CD14-positive monocyte (primary cell): ENCODE measurements around the gene CROCC. TPM values are rescaled to one million over a fixed set of nuclear protein-coding genes. Genes with fewer than 3 reads are reported as not detected.
"Not testable (repeated sequence)": the region's sequence is repeated elsewhere in the genome, so short reads cannot be mapped to it uniquely, and the experiment has no call there.

Experiments
- DNase-seq, 3 donors: peaks; one replicate each; pipeline ENCODE4 v3.0.0-alpha.2; 2011 to 2022
- H2AFZ ChIP-seq: 2 replicates; pipeline ENCODE4 v1.6.0; 2012; ENCODE audit warnings: mild to moderate bottlenecking, low read depth, low read length, inconsistent platforms; ENCODE audit not compliant: insufficient read depth, poor library complexity, severe bottlenecking
- H3K27ac ChIP-seq, 2 donors: 1 replicate in 1 of 2; 2 replicates in 1 of 2; pipeline ENCODE4 v1.5.1; 2012 to 2013; ENCODE audit warnings: low read length in 2 of 2, control low read depth in 1 of 2, inconsistent platforms in 1 of 2, low read depth in 1 of 2, mild to moderate bottlenecking in 1 of 2
- H3K27me3 ChIP-seq, 2 donors: one replicate each; pipeline versions ENCODE4 v1.6.0 to v1.6.1; 2011 to 2013; ENCODE audit warnings: low read length in 2 of 2; ENCODE audit not compliant: control insufficient read depth in 2 of 2, insufficient read depth in 2 of 2
- H3K36me3 ChIP-seq, 2 donors: replicated peaks in 1 of 2; 1 replicate in 1 of 2; 2 replicates in 1 of 2; pipeline versions ENCODE4 v1.5.1 to v1.6.1; 2012 to 2013; ENCODE audit warnings: low read length in 2 of 2, control low read depth in 1 of 2, inconsistent platforms in 1 of 2, mild to moderate bottlenecking in 1 of 2; ENCODE audit not compliant: insufficient read depth in 2 of 2, control insufficient read depth in 1 of 2
- H3K4me1 ChIP-seq, 2 donors: 1 replicate in 1 of 2; 2 replicates in 1 of 2; pipeline versions ENCODE4 v1.5.1 to v1.6.1; 2012 to 2013; ENCODE audit warnings: low read length in 2 of 2, control low read depth in 1 of 2, inconsistent platforms in 1 of 2, mild to moderate bottlenecking in 1 of 2, moderate library complexity in 1 of 2; ENCODE audit not compliant: insufficient read depth in 2 of 2, control insufficient read depth in 1 of 2
- H3K4me2 ChIP-seq: replicated peaks from 2 replicates; pipeline ENCODE3; 2012; ENCODE audit warnings: low read length, moderate library complexity, mild to moderate bottlenecking; ENCODE audit not compliant: poor library complexity, severe bottlenecking; ENCODE audit errors: extremely low read depth
- H3K4me3 ChIP-seq, 3 experiments: fragments of 200-600 bp in 1 of 3; sonication (generic) in 1 of 3; replicated peaks in 1 of 3; 1 replicate in 2 of 3; 2 replicates in 1 of 3; pipeline ENCODE4 v1.5.1; 2011 to 2013; ENCODE audit warnings: low read length in 3 of 3, mild to moderate bottlenecking in 3 of 3, control low read depth in 2 of 3, low read depth in 2 of 3, inconsistent platforms in 1 of 3, moderate library complexity in 1 of 3
- H3K79me2 ChIP-seq: 2 replicates; pipeline ENCODE4 v1.6.0; 2012; ENCODE audit warnings: mild to moderate bottlenecking, control low read depth, inconsistent platforms, low read length, moderate library complexity; ENCODE audit not compliant: insufficient read depth
- H3K9ac ChIP-seq: 2 replicates; pipeline ENCODE4 v1.6.0; 2017; ENCODE audit warnings: low read length, mild to moderate bottlenecking; ENCODE audit not compliant: insufficient read depth, poor library complexity, severe bottlenecking
- H3K9me3 ChIP-seq, 2 donors: replicated peaks in 1 of 2; 1 replicate in 1 of 2; 2 replicates in 1 of 2; pipeline versions ENCODE4 v1.5.1 to v1.6.1; 2012 to 2013; ENCODE audit warnings: low read length in 2 of 2, control low read depth in 1 of 2; ENCODE audit not compliant: control insufficient read depth in 1 of 2, insufficient read depth in 1 of 2
- H4K20me1 ChIP-seq: 2 replicates; pipeline ENCODE4 v1.6.0; 2012; ENCODE audit warnings: mild to moderate bottlenecking, low read length, control low read depth, moderate library complexity; ENCODE audit not compliant: insufficient read depth
- H3K27ac Mint-ChIP-seq, 7 donors: one replicate each; pipeline ENCODE4 v1.8.0; 2020; ENCODE audit warnings: mild to moderate bottlenecking in 7 of 7, mixed read lengths in 7 of 7, moderate library complexity in 6 of 7, inconsistent platforms in 2 of 7
- H3K27me3 Mint-ChIP-seq, 3 donors: one replicate each; pipeline ENCODE4 v1.8.0; 2021 to 2022; ENCODE audit warnings: low read depth in 3 of 3, mild to moderate bottlenecking in 3 of 3, mixed read lengths in 3 of 3, moderate library complexity in 3 of 3, inconsistent platforms in 1 of 3
- H3K36me3 Mint-ChIP-seq, 2 donors: one replicate each; pipeline ENCODE4 v1.8.0; 2020; ENCODE audit warnings: mixed read lengths in 2 of 2, inconsistent platforms in 1 of 2, mild to moderate bottlenecking in 1 of 2
- H3K4me1 Mint-ChIP-seq: one replicate; pipeline ENCODE4 v1.8.0; 2020; ENCODE audit warnings: mild to moderate bottlenecking, mixed read lengths
- H3K4me3 Mint-ChIP-seq, 2 donors: one replicate each; pipeline ENCODE4 v1.8.0; 2020; ENCODE audit warnings: mild to moderate bottlenecking in 2 of 2, mixed read lengths in 2 of 2, moderate library complexity in 1 of 2
- H3K9me3 Mint-ChIP-seq, 7 donors: one replicate each; pipeline ENCODE4 v1.8.0; 2020 to 2022; ENCODE audit warnings: mixed read lengths in 7 of 7, mild to moderate bottlenecking in 6 of 7, moderate library complexity in 6 of 7, inconsistent platforms in 2 of 7
- WGBS: methylation state at CpG from one replicate; pipeline ENCODE4 v1.1.5; 2013; ENCODE audit warnings: missing lambda C conversion rate; ENCODE audit not compliant: insufficient coverage; 5-methylcytosine and 5-hydroxymethylcytosine counted together
- intact Hi-C, 2 donors: fragments of 100-400 bp; cut with micrococcal nuclease; formaldehyde crosslinking; loops; one replicate each; pipeline versions ENCODE4 v1.15.0 to v1.15.1; 2023
- polyA plus RNA-seq, 3 donors: library from polyadenylated mRNA; depleted of rRNA in 1 of 3; unstranded in 2 of 3; stranded (reverse) in 1 of 3; fragments of 300-500 nt in 2 of 3; fragments of >200 nt in 1 of 3; fragmentation: Illumina TruSeq in 2 of 3; gene quantifications; 1 replicate in 2 of 3; 2 replicates in 1 of 3; pipeline ENCODE4 v1.2.3, GENCODE V29; 2012 to 2021

The CROCC gene
- polyA plus RNA-seq, 3 donors, result 0.21 to 46.1 (median 0.69) TPM

GRCh38 chr1:16891057-16891456 is 30.7 kb upstream of the CROCC start:
- H3K36me3 ChIP-seq, H3K36me3 Mint-ChIP-seq, H3K9ac ChIP-seq, H3K4me2 ChIP-seq, H3K27me3 Mint-ChIP-seq, H3K4me3 Mint-ChIP-seq, H3K27ac Mint-ChIP-seq, intact Hi-C loops, H3K9me3 ChIP-seq, H3K27ac ChIP-seq, H3K9me3 Mint-ChIP-seq, H4K20me1 ChIP-seq, H2AFZ ChIP-seq, H3K27me3 ChIP-seq, H3K4me3 ChIP-seq, DNase-seq, H3K79me2 ChIP-seq: not testable (repeated sequence)
- WGBS, result 88% methylated on average over 2 of the region's 4 CpGs
- H3K4me1 Mint-ChIP-seq, result peaks cover 20% of the 10 kb centered on the region
- H3K4me1 ChIP-seq, result peaks cover 12 to 23% of the 10 kb centered on the region in 2 donors

GRCh38 chr1:16892978-16893525 is 28.7 kb upstream of the CROCC start:
- H3K79me2 ChIP-seq, H3K4me2 ChIP-seq, H2AFZ ChIP-seq, H3K4me3 ChIP-seq, intact Hi-C loops, DNase-seq, H3K9me3 ChIP-seq, H3K9ac ChIP-seq, H3K27me3 Mint-ChIP-seq, H4K20me1 ChIP-seq, H3K27me3 ChIP-seq, H3K27ac ChIP-seq, H3K4me3 Mint-ChIP-seq, H3K36me3 ChIP-seq, H3K9me3 Mint-ChIP-seq, H3K36me3 Mint-ChIP-seq: not testable (repeated sequence)
- Mint-ChIP-seq H3K27ac (peak overlapping the region in 1 of 7 donors; percentile 17), H3K4me1 (peaks cover 33% of the 10 kb centered on the region)
- WGBS, result 54% methylated on average over 3 of the region's 6 CpGs
- peaks cover 23 to 36% of the 10 kb centered on the region in 2 donors for H3K4me1 ChIP-seq

GRCh38 chr1:16893796-16894195 is 27.9 kb upstream of the CROCC start:
- H3K4me2 ChIP-seq, H4K20me1 ChIP-seq, H3K4me3 Mint-ChIP-seq, intact Hi-C loops, H3K27me3 ChIP-seq, H3K79me2 ChIP-seq, H3K36me3 Mint-ChIP-seq, H3K9me3 Mint-ChIP-seq, H3K9ac ChIP-seq, H3K4me3 ChIP-seq, H3K27ac Mint-ChIP-seq, H3K9me3 ChIP-seq, H2AFZ ChIP-seq, H3K27me3 Mint-ChIP-seq, DNase-seq, H3K27ac ChIP-seq, H3K36me3 ChIP-seq: not testable (repeated sequence)
- peaks cover 19 to 29% of the 10 kb centered on the region in 2 donors for H3K4me1 ChIP-seq
- peaks cover 26% of the 10 kb centered on the region for H3K4me1 Mint-ChIP-seq
- 86% methylated on average over 1 of the region's 4 CpGs for WGBS

GRCh38 chr1:16894338-16894737 is 27.4 kb upstream of the CROCC start:
- H3K36me3 Mint-ChIP-seq, H3K79me2 ChIP-seq, H3K4me3 ChIP-seq, H3K27me3 Mint-ChIP-seq, H3K9me3 Mint-ChIP-seq, H4K20me1 ChIP-seq, H3K9me3 ChIP-seq, H3K27me3 ChIP-seq, H3K4me2 ChIP-seq, H3K4me3 Mint-ChIP-seq, DNase-seq, H2AFZ ChIP-seq, H3K27ac ChIP-seq, H3K36me3 ChIP-seq, intact Hi-C loops, H3K9ac ChIP-seq: not testable (repeated sequence)
- peaks cover 23% of the 10 kb centered on the region for H3K4me1 Mint-ChIP-seq
- peak overlapping the region in 1 of 7 donors; percentile 64 for H3K27ac Mint-ChIP-seq
- 86% methylated on average over 3 of the region's 6 CpGs for WGBS
- peaks cover 18 to 27% of the 10 kb centered on the region in 2 donors for H3K4me1 ChIP-seq
